Esophagus squamous epithelium (tissue), 5 donors: ENCODE data around the gene EIPR1. TPM values are rescaled to one million over a fixed set of nuclear protein-coding genes. Genes with fewer than 3 reads are reported as not detected.

Experiments
- DNase-seq: peaks from one replicate; lab custom pipeline; 2025; lab: John Stamatoyannopoulos, UW
- H3K27ac ChIP-seq, 4 donors: fragments of 200-600 bp; sonication (generic); one replicate each; pipeline ENCODE4 v1.5.1; 2016 to 2019; ENCODE audit warnings: mild to moderate bottlenecking in 1 of 4
- H3K27me3 ChIP-seq, 4 donors: fragments of 200-600 bp; sonication (generic); 1 replicate in 3 of 4; 2 replicates in 1 of 4; pipeline versions ENCODE4 v1.5.1 to v1.6.0; 2017 to 2021; ENCODE audit warnings: antibody characterized with exemption in 1 of 4
- H3K36me3 ChIP-seq, 3 donors: fragments of 200-600 bp; sonication (generic); one replicate each; pipeline ENCODE4 v1.5.1; 2016 to 2019
- H3K4me1 ChIP-seq, 3 donors: fragments of 200-600 bp; sonication (generic); one replicate each; pipeline ENCODE4 v1.5.1; 2017 to 2019
- H3K4me3 ChIP-seq, 4 donors: fragments of 200-600 bp; sonication (generic); 1 replicate in 3 of 4; 2 replicates in 1 of 4; pipeline ENCODE4 v1.5.1; 2016 to 2019; ENCODE audit warnings: mild to moderate bottlenecking in 2 of 4, moderate library complexity in 1 of 4
- H3K9me3 ChIP-seq, 3 donors: fragments of 200-600 bp; sonication (generic); one replicate each; pipeline ENCODE4 v1.5.1; 2016 to 2019
- POLR2A ChIP-seq, 4 donors: fragments of 450-650 bp; IDR thresholded peaks; one replicate each; pipeline ENCODE4 v1.6.1; 2017; ENCODE audit warnings: antibody characterized with exemption in 4 of 4, mild to moderate bottlenecking in 4 of 4, moderate library complexity in 3 of 4
- WGBS, 2 donors: methylation state at CpG; one replicate each; pipeline ENCODE4 v1.1.5; 2018; 5-methylcytosine and 5-hydroxymethylcytosine counted together
- intact Hi-C: fragments of 100-400 bp; cut with DNase I; formaldehyde crosslinking; loops from one replicate; pipeline ENCODE4 v1.15.0; 2022
- total RNA-seq, 4 donors: library from RNA; depleted of rRNA; stranded (reverse); fragments of >200 nt; gene quantifications; one replicate each; pipeline ENCODE4 v1.1.0, GENCODE V29; 2016
- TF ChIP-seq, protein P1 (sequence below), 6 experiments: fragments of 450-650 bp in 4 of 6; fragments of 200-600 bp in 2 of 6; sonication (generic) in 2 of 6; IDR thresholded peaks; one replicate each; pipeline ENCODE4 v1.5.1; 2016 to 2019; ENCODE audit warnings: antibody characterized with exemption in 6 of 6, mild to moderate bottlenecking in 4 of 6, moderate library complexity in 4 of 6
- donor health status: DM: yes; HTN: yes; CAD: no.

The EIPR1 gene
- total RNA-seq, 4 donors from 2014 or later, result 27.3 to 50.6 (median 31.9) TPM

- Histone ChIP-seq H3K36me3 (no peaks in the 10 kb centered on the region), H3K4me3 (no peak overlapping the region), H3K27ac (no peak overlapping the region), H3K27me3 (no peaks in the 10 kb centered on the region), H3K9me3 (no peaks in the 10 kb centered on the region), H3K4me1 (peaks cover 0 to 10% (median 0%) of the 10 kb centered on the region in 3 donors)
- whole genome bisulfite sequencing, 2 donors, result 95 to 100% methylated on average over 1 to 6 of the region's 8 CpGs
- intact Hi-C loops, result no loop called here
- TF ChIP-seq, protein P1, sequence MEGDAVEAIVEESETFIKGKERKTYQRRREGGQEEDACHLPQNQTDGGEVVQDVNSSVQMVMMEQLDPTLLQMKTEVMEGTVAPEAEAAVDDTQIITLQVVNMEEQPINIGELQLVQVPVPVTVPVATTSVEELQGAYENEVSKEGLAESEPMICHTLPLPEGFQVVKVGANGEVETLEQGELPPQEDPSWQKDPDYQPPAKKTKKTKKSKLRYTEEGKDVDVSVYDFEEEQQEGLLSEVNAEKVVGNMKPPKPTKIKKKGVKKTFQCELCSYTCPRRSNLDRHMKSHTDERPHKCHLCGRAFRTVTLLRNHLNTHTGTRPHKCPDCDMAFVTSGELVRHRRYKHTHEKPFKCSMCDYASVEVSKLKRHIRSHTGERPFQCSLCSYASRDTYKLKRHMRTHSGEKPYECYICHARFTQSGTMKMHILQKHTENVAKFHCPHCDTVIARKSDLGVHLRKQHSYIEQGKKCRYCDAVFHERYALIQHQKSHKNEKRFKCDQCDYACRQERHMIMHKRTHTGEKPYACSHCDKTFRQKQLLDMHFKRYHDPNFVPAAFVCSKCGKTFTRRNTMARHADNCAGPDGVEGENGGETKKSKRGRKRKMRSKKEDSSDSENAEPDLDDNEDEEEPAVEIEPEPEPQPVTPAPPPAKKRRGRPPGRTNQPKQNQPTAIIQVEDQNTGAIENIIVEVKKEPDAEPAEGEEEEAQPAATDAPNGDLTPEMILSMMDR (IDR thresholded peaks at IDR 0.05), result no peak
- no peak for DNase-seq
Observed at GRCh38 chr2:3142210-3142609, 235.4 kb downstream of the EIPR1 start.

- TF ChIP-seq POLR2A (IDR thresholded peaks at IDR 0.05), result no peak
- TF ChIP-seq, protein P1 (IDR thresholded peaks at IDR 0.05), result no peak
- 92 to 94% methylated on average over 6 of the region's 6 CpGs for WGBS, 2 donors
- no peak overlapping the region for H3K4me3 ChIP-seq
- no peak overlapping the region for H3K27ac ChIP-seq
- H3K4me1 ChIP-seq, result peaks cover 0 to 10% (median 0%) of the 10 kb centered on the region in 3 donors
- intact Hi-C loops, result no loop called here
- H3K9me3 ChIP-seq, result no peaks in the 10 kb centered on the region
- H3K36me3 ChIP-seq, result no peaks in the 10 kb centered on the region
- no peaks in the 10 kb centered on the region for H3K27me3 ChIP-seq
- no peak for DNase-seq
Observed at GRCh38 chr2:3141696-3142095, 235.9 kb downstream of the EIPR1 start.

GRCh38 chr2:3139906-3140305, 237.7 kb downstream of the EIPR1 start:
- Histone ChIP-seq H3K27ac (no peak overlapping the region), H3K9me3 (no peaks in the 10 kb centered on the region), H3K4me3 (no peak overlapping the region), H3K4me1 (peaks cover 0 to 10% (median 0%) of the 10 kb centered on the region in 3 donors), H3K36me3 (no peaks in the 10 kb centered on the region), H3K27me3 (no peaks in the 10 kb centered on the region)
- TF ChIP-seq, protein P1 (IDR thresholded peaks at IDR 0.05), result no peak
- TF ChIP-seq POLR2A (IDR thresholded peaks at IDR 0.05), result no peak
- 67 to 75% methylated on average over 7 of the region's 7 CpGs for WGBS, 2 donors
- intact Hi-C loops, result no loop called here
- no peak for DNase-seq

Other genes starting within 250 kb of the EIPR1 start
- gene TRAPPC12, start 1.9 kb upstream of the EIPR1 start, total RNA-seq, result 10 to 100 TPM; 28.4 to 64.7 (median 55.9) TPM
- gene ADI1, start 141.7 kb upstream of the EIPR1 start, total RNA-seq, result 10 to 100 TPM; 33.3 to 73.6 (median 54.9) TPM
- 10 to 100 TPM; 12.1 to 21.2 (median 19.0) TPM for gene RNASEH1, start 180.5 kb upstream of the EIPR1 start, total RNA-seq
- gene RPS7, start 197.4 kb upstream of the EIPR1 start, total RNA-seq, result 1,000 to 10,000 TPM; 1,342 to 4,027 (median 3,705) TPM
- gene COLEC11, start 217.3 kb upstream of the EIPR1 start, total RNA-seq, result 1 to 10 TPM in 2 of 4 donors, under 1 TPM in 1, not detected in 1; 0.56 to 2.3 (median 1.0) TPM